ENCODE data around the gene HMCN1.

DNA sequence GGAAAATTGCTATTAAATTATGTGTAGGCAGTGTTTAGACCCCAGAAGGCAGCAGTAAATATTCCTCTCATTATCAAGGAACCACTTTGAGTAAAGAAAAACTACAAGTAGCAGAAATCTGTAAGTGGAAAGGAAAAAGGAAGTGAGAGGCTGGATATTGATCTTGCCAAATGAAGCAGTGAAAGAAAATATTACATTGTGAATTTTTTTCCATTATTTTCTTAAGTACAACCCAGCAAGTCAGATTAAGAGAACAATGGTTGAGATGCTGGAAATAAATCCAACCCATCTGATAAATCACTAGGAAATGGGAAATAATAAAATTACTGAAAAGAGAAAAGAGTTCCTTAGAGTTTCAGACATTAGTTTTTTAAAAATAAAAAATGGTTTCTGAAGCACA, 106.7 kb downstream of the HMCN1 start:
- TF ChIP-seq, protein P1, sequence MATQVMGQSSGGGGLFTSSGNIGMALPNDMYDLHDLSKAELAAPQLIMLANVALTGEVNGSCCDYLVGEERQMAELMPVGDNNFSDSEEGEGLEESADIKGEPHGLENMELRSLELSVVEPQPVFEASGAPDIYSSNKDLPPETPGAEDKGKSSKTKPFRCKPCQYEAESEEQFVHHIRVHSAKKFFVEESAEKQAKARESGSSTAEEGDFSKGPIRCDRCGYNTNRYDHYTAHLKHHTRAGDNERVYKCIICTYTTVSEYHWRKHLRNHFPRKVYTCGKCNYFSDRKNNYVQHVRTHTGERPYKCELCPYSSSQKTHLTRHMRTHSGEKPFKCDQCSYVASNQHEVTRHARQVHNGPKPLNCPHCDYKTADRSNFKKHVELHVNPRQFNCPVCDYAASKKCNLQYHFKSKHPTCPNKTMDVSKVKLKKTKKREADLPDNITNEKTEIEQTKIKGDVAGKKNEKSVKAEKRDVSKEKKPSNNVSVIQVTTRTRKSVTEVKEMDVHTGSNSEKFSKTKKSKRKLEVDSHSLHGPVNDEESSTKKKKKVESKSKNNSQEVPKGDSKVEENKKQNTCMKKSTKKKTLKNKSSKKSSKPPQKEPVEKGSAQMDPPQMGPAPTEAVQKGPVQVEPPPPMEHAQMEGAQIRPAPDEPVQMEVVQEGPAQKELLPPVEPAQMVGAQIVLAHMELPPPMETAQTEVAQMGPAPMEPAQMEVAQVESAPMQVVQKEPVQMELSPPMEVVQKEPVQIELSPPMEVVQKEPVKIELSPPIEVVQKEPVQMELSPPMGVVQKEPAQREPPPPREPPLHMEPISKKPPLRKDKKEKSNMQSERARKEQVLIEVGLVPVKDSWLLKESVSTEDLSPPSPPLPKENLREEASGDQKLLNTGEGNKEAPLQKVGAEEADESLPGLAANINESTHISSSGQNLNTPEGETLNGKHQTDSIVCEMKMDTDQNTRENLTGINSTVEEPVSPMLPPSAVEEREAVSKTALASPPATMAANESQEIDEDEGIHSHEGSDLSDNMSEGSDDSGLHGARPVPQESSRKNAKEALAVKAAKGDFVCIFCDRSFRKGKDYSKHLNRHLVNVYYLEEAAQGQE (IDR thresholded peaks at IDR 0.05; ENCODE audit: insufficient read depth in 1 of 2, low read depth in 2 of 2, low read length in 1 of 2), result no peak
- TF ChIP-seq, protein P2, sequence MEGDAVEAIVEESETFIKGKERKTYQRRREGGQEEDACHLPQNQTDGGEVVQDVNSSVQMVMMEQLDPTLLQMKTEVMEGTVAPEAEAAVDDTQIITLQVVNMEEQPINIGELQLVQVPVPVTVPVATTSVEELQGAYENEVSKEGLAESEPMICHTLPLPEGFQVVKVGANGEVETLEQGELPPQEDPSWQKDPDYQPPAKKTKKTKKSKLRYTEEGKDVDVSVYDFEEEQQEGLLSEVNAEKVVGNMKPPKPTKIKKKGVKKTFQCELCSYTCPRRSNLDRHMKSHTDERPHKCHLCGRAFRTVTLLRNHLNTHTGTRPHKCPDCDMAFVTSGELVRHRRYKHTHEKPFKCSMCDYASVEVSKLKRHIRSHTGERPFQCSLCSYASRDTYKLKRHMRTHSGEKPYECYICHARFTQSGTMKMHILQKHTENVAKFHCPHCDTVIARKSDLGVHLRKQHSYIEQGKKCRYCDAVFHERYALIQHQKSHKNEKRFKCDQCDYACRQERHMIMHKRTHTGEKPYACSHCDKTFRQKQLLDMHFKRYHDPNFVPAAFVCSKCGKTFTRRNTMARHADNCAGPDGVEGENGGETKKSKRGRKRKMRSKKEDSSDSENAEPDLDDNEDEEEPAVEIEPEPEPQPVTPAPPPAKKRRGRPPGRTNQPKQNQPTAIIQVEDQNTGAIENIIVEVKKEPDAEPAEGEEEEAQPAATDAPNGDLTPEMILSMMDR (IDR thresholded peaks at IDR 0.05), result no peak
- no peak for TF ChIP-seq POLR2AphosphoS5 (IDR thresholded peaks at IDR 0.05; ENCODE audit: low read depth, low read length)

Data from Panc1 (cell line).